ENCODE results near the gene SCGN. TPM values are rescaled to one million over a fixed set of nuclear protein-coding genes. Genes with fewer than 3 reads are reported as not detected.

The SCGN gene
- total and polyA plus RNA-seq, 9 of the 15 experiments (the other 6 are each of a cell fraction or from before 2014, with no cell fraction given) = not detected

DNA sequence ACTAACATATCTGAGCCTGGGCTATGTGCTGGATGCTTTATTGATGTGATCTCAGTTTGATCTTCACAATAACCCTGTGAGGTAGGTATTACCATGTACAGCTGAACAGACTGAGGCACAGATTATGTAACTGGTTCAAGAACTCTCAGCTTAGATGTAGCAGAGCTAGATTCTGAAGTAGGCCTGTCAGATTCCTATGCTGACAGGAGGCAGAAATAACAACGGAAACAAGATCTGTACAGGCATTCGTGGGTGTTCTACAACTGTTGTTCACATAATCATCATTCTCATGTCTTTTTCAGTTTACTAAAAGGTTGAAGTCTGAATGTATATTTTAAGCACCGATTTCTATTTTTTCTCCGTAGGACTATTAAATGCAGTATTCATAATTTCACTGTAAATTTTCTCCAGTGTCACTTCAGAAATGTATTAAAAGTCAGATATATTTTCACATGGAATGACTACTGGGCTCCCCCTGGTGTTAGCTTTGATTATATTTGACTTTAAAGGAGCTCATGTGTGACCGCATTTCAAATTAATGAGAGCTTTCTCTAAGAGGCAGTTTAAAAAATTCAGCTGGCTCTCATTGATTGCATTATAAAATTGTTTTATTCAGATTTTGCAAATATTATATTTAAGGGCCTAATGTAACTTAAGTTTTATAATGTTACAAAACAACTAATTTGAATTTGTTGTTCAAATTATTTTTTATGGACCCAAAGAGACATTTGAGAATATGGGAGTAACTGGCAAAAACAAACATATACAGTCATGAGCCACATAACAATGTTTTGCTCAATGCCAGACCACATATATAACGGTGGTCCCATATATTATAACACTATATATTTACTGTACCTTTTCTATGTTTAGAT is 66.1 kb downstream of the SCGN start (continued):
- TF ChIP-seq RAD21 (CRISPR knock-in tag; conservative IDR thresholded peaks at IDR 0.05 in 1 of 2, IDR thresholded peaks at IDR 0.05 in 1 of 2) (peak; percentile 74 to 79), ARHGAP35 (IDR thresholded peaks at IDR 0.05; ENCODE audit: partially characterized antibody) (no peak), COPS2 (conservative IDR thresholded peaks at IDR 0.05) (no peak), ELF2 (CRISPR knock-in tag; IDR thresholded peaks at IDR 0.05) (no peak), GATA2 (CRISPR knock-in tag; IDR thresholded peaks at IDR 0.05) (no peak), ZNF324 (CRISPR knock-in tag; IDR thresholded peaks at IDR 0.05) (no peak)
- TF ChIP-seq, protein P1, sequence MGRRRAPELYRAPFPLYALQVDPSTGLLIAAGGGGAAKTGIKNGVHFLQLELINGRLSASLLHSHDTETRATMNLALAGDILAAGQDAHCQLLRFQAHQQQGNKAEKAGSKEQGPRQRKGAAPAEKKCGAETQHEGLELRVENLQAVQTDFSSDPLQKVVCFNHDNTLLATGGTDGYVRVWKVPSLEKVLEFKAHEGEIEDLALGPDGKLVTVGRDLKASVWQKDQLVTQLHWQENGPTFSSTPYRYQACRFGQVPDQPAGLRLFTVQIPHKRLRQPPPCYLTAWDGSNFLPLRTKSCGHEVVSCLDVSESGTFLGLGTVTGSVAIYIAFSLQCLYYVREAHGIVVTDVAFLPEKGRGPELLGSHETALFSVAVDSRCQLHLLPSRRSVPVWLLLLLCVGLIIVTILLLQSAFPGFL (CRISPR knock-in tag; IDR thresholded peaks at IDR 0.05) = no peak
- TF ChIP-seq, protein P2, sequence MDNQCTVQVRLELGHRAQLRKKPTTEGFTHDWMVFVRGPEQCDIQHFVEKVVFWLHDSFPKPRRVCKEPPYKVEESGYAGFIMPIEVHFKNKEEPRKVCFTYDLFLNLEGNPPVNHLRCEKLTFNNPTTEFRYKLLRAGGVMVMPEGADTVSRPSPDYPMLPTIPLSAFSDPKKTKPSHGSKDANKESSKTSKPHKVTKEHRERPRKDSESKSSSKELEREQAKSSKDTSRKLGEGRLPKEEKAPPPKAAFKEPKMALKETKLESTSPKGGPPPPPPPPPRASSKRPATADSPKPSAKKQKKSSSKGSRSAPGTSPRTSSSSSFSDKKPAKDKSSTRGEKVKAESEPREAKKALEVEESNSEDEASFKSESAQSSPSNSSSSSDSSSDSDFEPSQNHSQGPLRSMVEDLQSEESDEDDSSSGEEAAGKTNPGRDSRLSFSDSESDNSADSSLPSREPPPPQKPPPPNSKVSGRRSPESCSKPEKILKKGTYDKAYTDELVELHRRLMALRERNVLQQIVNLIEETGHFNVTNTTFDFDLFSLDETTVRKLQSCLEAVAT (IDR thresholded peaks at IDR 0.05) = no peak
- TF ChIP-seq, protein P3, sequence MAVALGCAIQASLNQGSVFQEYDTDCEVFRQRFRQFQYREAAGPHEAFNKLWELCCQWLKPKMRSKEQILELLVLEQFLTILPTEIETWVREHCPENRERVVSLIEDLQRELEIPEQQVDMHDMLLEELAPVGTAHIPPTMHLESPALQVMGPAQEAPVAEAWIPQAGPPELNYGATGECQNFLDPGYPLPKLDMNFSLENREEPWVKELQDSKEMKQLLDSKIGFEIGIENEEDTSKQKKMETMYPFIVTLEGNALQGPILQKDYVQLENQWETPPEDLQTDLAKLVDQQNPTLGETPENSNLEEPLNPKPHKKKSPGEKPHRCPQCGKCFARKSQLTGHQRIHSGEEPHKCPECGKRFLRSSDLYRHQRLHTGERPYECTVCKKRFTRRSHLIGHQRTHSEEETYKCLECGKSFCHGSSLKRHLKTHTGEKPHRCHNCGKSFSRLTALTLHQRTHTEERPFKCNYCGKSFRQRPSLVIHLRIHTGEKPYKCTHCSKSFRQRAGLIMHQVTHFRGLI (CRISPR knock-in tag; IDR thresholded peaks at IDR 0.05) = no peak
- TF ChIP-seq, protein P4, sequence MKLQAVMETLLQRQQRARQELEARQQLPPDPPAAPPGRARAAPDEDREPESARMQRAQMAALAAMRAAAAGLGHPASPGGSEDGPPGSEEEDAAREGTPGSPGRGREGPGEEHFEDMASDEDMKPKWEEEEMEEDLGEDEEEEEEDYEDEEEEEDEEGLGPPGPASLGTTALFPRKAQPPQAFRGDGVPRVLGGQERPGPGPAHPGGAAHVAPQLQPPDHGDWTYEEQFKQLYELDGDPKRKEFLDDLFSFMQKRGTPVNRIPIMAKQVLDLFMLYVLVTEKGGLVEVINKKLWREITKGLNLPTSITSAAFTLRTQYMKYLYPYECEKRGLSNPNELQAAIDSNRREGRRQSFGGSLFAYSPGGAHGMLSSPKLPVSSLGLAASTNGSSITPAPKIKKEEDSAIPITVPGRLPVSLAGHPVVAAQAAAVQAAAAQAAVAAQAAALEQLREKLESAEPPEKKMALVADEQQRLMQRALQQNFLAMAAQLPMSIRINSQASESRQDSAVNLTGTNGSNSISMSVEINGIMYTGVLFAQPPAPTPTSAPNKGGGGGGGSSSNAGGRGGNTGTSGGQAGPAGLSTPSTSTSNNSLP (IDR thresholded peaks at IDR 0.05; ENCODE audit: borderline replicate concordance, low read depth, low read length) = peak; percentile 42; the same call in 1 of the 2 replicates
- TF ChIP-seq, protein P5, sequence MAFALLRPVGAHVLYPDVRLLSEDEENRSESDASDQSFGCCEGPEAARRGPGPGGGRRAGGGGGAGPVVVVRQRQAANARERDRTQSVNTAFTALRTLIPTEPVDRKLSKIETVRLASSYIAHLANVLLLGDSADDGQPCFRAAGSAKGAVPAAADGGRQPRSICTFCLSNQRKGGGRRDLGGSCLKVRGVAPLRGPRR (CRISPR knock-in tag; IDR thresholded peaks at IDR 0.05) = no peak

All from K562 (cell line).